Esophagus squamous epithelium (tissue), 4 donors: ENCODE results near the gene FAM47E.

ENCODE experiments used
- CTCF ChIP-seq, 6 experiments: fragments of 450-650 bp in 4 of 6; fragments of 200-600 bp in 2 of 6; sonication (generic) in 2 of 6; IDR thresholded peaks; one replicate each; pipeline ENCODE4 v1.5.1; 2016 to 2019; ENCODE audit warnings: antibody characterized with exemption in 6 of 6, mild to moderate bottlenecking in 4 of 6, moderate library complexity in 4 of 6
- POLR2A ChIP-seq, 4 donors: fragments of 450-650 bp; IDR thresholded peaks; one replicate each; pipeline ENCODE4 v1.6.1; 2017; ENCODE audit warnings: antibody characterized with exemption in 4 of 4, mild to moderate bottlenecking in 4 of 4, moderate library complexity in 3 of 4

- no peak for TF ChIP-seq CTCF (IDR thresholded peaks at IDR 0.05)
- no peak for TF ChIP-seq POLR2A (IDR thresholded peaks at IDR 0.05)
Observed at GRCh38 chr4:76209881-76210280, 41.6 kb upstream of the FAM47E start.
